NT2/D1 (cell line): ENCODE measurements around the gene CFAP157.

ENCODE experiments used
- SUZ12 ChIP-seq: IDR thresholded peaks from 2 replicates; pipeline ENCODE4 v1.6.1; 2011; ENCODE audit not compliant: insufficient read length, insufficient read depth; ENCODE audit errors: extremely low read depth
- YY1 ChIP-seq: IDR thresholded peaks from 2 replicates; pipeline ENCODE4 v1.6.1; 2011; ENCODE audit not compliant: insufficient read length, insufficient read depth
- ZNF274 ChIP-seq: IDR thresholded peaks from 2 replicates; pipeline ENCODE4 v1.6.1; 2011; ENCODE audit warnings: mild to moderate bottlenecking, low read depth, low read length

- no peak for TF ChIP-seq ZNF274
- no peak for TF ChIP-seq YY1
- TF ChIP-seq SUZ12 = no peak
Observed at GRCh38 chr9:127720031-127720864, 13.5 kb downstream of the CFAP157 start.
